SH-SY5Y (cell line): ENCODE data around the gene NAGS.

ENCODE experiments used
- GATA2 ChIP-seq: IDR thresholded peaks from 2 replicates; pipeline ENCODE4 v1.6.1; 2011; ENCODE audit warnings: mild to moderate bottlenecking, low read depth, low read length
- GATA3 ChIP-seq: IDR thresholded peaks from 2 replicates; pipeline ENCODE4 v1.6.1; 2011; ENCODE audit warnings: low read depth, mild to moderate bottlenecking, low read length, moderate library complexity

DNA sequence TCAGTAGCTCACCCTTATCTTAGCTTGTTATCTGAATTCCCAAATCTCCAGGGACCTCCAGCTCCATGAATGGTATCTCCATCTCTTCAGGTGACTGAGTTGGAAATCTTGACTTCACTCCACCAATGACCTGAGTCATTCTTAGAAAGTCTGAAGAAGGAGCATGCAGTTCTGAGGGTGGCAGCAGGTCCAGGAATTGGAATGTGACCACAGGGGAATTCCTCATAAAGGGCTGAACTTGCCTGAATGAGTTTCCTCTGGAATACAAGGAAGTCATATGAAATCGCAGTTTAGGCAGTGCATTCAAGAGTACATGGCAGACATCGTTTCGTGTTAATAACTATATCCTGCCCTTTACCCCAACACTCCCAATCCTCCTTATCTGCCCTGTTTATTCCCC, 38.1 kb upstream of the NAGS start:
- no peak for TF ChIP-seq GATA2
- TF ChIP-seq GATA3 = no peak
